Activated naive CD4-positive, alpha-beta T cell treated with anti-CD3 and anti-CD28 coated beads, Interleukin-2, amount 50 U/mL, for 24 hours (primary cell): ENCODE measurements around the gene FAM156A.
"Not testable (repeated sequence)": the region's sequence is repeated elsewhere in the genome, so short reads cannot be mapped to it uniquely, and the experiment has no call there.

Source experiments
- H3K27ac Mint-ChIP-seq: one replicate; pipeline ENCODE4 v1.8.0; 2021; ENCODE audit warnings: mild to moderate bottlenecking, mixed read lengths
- H3K27me3 Mint-ChIP-seq: one replicate; pipeline ENCODE4 v1.8.0; 2021; ENCODE audit warnings: mixed read lengths
- H3K36me3 Mint-ChIP-seq: one replicate; pipeline ENCODE4 v1.8.0; 2021; ENCODE audit warnings: mixed read lengths
- H3K4me1 Mint-ChIP-seq: one replicate; pipeline ENCODE4 v1.8.0; 2021; ENCODE audit warnings: mixed read lengths
- H3K4me3 Mint-ChIP-seq: one replicate; pipeline ENCODE4 v1.8.0; 2021; ENCODE audit warnings: mild to moderate bottlenecking, mixed read lengths
- H3K9me3 Mint-ChIP-seq: one replicate; pipeline ENCODE4 v1.8.0; 2021; ENCODE audit warnings: mixed read lengths

FAM156A gene, protein sequence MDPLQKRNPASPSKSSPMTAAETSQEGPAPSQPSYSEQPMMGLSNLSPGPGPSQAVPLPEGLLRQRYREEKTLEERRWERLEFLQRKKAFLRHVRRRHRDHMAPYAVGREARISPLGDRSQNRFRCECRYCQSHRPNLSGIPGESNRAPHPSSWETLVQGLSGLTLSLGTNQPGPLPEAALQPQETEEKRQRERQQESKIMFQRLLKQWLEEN

DNA sequence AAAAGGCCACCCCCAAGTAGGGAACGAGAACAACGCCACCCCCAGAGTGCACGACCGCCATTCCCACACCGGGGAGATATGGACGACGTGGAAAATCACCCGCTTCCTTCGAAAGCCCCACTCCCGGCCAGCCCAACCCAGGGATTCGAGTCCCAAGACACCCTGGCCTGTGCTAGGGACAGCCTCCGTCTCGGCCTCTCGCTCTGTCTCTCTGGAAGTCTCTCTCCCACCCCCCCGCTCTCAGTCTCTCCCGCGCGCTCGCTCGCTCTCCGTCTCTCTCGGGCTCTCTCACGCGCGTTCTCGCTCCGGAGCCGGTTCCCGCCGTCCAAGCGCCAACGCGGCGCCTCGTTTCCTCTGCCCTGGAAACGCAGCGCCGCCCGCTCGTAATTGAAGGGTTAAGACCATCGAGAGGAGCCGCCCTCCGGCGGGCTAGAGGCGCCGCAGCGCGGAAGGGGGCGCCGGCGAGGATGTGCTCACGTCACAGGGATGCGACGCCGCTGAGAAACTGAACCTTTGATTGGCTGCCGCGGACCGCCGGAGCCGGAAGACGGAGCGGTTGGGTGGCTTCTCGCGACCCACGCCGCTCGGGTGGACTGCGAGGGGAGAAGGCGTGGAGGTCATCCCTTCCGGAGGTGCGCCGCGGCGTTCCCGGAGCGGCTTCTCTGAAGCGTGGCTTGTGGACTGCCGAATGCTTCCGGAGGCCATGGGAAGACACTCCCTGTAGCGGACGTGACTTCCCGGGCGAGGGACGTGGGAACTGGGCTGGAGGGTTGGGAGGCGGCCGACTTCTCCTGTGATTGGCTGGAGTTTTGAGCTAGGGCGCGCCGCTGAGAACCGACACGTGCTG, at the start of gene FAM156A:
FAM156A (minus strand) TSS at position 406 of the 847 bp plus-strand sequence. CDS start 9,930 bp downstream, outside the sequence.
- not testable (repeated sequence) for H3K27ac Mint-ChIP-seq, H3K4me1 Mint-ChIP-seq, H3K27me3 Mint-ChIP-seq, H3K4me3 Mint-ChIP-seq, H3K9me3 Mint-ChIP-seq, H3K36me3 Mint-ChIP-seq

DNA sequence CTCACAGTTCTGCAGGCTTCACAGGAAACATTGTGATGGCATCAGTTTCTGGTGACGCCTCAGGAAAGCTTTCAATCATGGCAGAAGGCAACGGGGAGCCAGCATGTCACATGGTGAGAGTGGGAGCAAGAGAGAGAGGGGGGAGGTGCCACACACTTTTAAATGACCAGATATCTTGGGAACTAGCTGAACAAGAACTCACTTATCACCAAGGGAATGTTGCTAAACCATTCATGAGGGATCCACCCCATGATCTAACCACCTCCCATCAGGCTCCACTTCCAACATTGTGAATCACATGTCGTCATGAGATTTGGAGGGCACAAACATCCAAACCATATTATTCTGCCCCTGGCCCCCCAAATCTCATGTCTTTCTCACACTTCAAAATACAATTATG, 47.0 kb upstream of the FAM156A start:
- H3K4me1 Mint-ChIP-seq = no peaks in the 10 kb centered on the region
- no peaks in the 10 kb centered on the region for H3K9me3 Mint-ChIP-seq
- no peak overlapping the region for H3K27ac Mint-ChIP-seq
- H3K36me3 Mint-ChIP-seq = peaks cover 2% of the 10 kb centered on the region
- H3K4me3 Mint-ChIP-seq = no peak overlapping the region
- H3K27me3 Mint-ChIP-seq = peaks cover 2% of the 10 kb centered on the region

DNA sequence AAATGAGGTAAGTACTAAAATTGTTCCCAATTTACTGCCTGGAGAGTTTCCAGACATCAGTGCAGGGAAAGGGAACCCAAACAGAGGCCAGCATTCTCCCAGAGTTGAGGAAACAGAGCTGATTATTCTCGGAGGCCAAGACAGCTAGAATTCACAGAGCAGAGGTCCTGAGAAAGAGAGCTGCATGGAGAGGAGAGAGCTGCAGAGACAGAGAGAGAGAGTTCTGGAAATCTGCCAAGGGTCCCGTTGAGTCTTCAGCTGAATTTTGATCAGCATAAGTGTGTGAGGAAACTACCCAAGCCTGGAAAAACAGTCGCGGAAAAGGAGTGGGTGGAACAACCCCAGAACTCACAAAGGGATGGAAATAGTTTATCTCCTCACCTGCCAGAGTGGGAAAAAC, 46.5 kb upstream of the FAM156A start:
- no peak overlapping the region for H3K27ac Mint-ChIP-seq
- no peaks in the 10 kb centered on the region for H3K9me3 Mint-ChIP-seq
- H3K4me1 Mint-ChIP-seq = no peaks in the 10 kb centered on the region
- H3K27me3 Mint-ChIP-seq = peaks cover 2% of the 10 kb centered on the region
- no peak overlapping the region for H3K4me3 Mint-ChIP-seq
- peaks cover 2% of the 10 kb centered on the region for H3K36me3 Mint-ChIP-seq

DNA sequence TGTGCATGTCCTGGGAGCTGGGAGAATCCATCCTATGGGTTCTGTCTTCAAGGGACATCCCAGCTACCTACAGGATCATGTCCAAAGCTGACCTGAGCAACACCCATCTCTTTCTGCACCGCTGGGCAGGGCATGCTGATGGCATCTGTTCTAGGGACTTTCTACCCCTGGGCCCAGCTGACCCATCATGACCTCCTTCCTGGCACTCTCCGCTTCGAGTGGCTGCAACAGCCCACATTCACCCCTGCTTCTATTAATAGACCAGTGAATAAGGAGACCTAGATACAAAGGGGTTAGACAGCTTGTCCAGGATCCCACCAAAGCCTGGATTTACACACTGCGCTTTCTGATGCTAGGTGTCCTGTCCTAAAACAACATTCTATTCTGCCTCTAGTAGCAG, 45.7 kb upstream of the FAM156A start:
- Mint-ChIP-seq H3K36me3 (peaks cover 2% of the 10 kb centered on the region), H3K27me3 (peaks cover 2% of the 10 kb centered on the region), H3K4me3 (no peak overlapping the region), H3K9me3 (no peaks in the 10 kb centered on the region), H3K4me1 (no peaks in the 10 kb centered on the region), H3K27ac (no peak overlapping the region)

DNA sequence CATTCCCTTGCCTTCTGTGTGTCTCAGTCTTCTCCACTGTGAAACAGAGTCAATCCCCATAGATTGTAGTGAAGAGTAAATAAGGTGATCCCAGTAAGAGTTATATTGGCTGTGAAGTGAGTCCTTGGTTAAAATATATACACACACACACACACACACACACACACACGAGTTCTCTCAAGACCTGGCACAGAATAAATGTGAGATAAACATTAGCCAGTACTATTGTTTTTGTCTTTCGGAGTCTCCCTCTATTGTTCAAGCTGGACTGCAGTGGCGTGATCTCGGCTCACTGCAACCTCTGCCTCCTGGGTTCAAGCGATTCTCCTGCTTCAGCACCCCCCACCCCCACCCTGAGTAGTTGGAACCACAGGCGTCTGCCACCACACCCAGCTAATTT, 44.8 kb upstream of the FAM156A start:
- H3K27me3 Mint-ChIP-seq = peaks cover 2% of the 10 kb centered on the region
- H3K4me3 Mint-ChIP-seq = no peak overlapping the region
- no peaks in the 10 kb centered on the region for H3K9me3 Mint-ChIP-seq
- no peak overlapping the region for H3K27ac Mint-ChIP-seq
- H3K4me1 Mint-ChIP-seq = no peaks in the 10 kb centered on the region
- peaks cover 2% of the 10 kb centered on the region for H3K36me3 Mint-ChIP-seq

DNA sequence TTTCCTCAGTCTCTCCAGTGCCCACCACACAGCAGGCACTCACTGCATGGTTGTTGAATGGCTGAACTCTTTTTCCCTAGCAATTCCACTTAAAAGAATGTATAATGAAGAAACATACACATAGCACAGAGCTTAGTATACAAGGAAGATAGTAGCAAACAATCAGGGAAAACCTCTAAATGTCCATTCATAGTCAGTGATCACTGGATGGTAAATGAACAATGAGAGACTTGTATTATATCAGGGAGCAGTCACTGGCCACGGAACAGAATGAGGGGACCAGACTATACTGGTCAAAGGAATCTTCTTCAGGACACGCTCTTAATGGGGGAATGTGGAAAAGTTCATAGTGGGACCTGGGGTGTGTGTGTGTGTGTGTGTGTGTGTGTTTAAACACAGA, 43.6 kb upstream of the FAM156A start:
- no peaks in the 10 kb centered on the region for H3K4me1 Mint-ChIP-seq
- H3K36me3 Mint-ChIP-seq = no peaks in the 10 kb centered on the region
- no peak overlapping the region for H3K4me3 Mint-ChIP-seq
- H3K27me3 Mint-ChIP-seq = peaks cover 2% of the 10 kb centered on the region
- no peaks in the 10 kb centered on the region for H3K9me3 Mint-ChIP-seq
- H3K27ac Mint-ChIP-seq = no peak overlapping the region

DNA sequence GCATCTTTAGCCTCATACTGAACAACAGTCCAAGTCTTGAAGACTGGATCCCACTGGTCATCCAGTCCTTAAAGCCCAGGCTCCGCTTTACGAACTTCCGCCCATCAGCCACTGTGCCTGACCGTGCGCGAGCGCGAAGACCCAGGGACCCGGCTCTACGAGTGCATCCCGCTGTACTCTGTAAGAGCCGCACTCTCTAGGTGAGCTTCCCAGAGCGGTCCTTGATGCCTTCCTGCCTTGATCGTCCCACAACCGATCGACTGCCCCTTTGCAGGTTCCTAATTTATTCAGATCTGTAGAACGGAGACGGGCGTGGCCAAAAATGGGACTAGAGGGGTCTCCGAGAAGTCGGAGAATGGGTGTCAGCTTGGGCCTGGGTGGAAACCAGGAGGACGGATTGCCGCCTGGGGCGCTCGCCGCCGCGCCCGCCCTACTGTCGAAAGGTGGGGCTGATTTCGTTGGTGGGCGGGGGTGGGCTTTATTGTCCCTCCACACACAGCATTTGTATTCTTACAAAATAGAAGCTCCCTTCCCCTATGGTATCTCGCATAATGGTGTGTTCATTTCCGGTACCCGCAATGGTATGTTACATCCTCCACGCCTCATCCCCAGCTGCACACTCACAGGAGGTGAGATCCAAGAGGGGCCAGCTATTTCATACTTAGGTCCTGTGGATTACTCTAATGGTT, 42.3 kb upstream of the FAM156A start:
- no peak overlapping the region for H3K27ac Mint-ChIP-seq
- no peaks in the 10 kb centered on the region for H3K9me3 Mint-ChIP-seq
- peak overlapping the region; percentile 57 for H3K4me3 Mint-ChIP-seq
- H3K27me3 Mint-ChIP-seq = peaks cover 2% of the 10 kb centered on the region
- no peaks in the 10 kb centered on the region for H3K36me3 Mint-ChIP-seq
- peaks cover 8% of the 10 kb centered on the region for H3K4me1 Mint-ChIP-seq

DNA sequence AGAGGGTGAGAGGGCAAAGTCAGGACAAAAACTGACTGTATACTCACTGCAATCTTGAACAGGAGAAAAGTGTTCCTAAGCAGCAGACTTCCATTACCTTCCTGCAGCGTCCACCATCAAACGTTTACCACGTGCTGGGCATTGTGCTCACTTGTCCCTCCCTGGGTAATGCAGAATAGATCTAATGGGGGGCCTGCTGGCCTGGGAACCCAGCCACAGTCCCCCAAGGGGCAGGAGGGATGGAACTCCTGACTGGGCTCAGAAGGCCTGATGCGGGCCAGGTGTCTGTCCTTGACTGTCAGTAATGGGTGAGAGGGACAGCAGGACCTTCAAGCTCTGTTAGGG, 37.6 kb upstream of the FAM156A start:
- Mint-ChIP-seq H3K27me3 (no peaks in the 10 kb centered on the region), H3K27ac (peak overlapping the region; percentile 100), H3K36me3 (no peaks in the 10 kb centered on the region), H3K9me3 (no peaks in the 10 kb centered on the region), H3K4me3 (peak overlapping the region; percentile 93), H3K4me1 (peaks cover 23% of the 10 kb centered on the region)

DNA sequence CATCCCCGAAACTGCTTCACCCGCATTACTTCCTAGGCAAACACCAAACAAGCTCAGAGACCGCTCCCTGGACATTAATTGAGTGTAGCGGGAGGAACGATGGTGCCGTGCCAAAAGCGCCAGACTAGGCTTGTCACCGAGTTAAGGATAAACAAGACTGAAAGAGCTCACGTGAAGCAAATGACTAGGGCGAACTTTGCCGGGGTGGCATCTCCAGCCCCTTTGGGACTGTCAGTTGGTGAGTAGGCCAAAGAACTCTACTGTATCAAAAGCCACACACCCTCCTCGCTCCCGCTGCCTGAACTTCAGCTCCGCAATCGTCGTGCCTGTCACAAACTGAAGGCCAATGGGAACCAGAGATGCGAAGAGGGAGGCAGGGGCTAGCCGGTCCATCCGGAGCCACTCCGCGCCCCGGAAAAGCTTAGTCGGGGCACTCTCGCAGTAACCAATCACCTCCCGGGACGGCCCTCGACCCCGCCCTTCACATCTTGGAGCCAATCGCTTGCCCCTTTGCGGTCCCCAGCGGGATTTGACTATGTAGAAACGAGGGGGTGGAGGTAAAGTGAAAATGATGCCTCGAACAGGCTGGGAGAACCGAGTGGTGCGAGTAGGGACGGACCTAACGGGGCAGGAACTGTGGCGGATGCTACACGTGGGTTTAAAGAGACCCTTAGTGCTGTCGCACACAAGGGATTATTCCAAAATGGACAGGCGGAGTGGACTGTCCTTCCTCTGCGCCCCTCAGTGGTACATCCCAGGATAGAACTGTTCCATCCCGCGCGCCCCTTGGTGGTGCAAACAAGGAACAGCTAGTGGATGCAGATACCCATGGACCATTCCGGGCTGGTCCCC, 37.0 kb upstream of the FAM156A start:
- no peaks in the 10 kb centered on the region for H3K36me3 Mint-ChIP-seq
- no peaks in the 10 kb centered on the region for H3K27me3 Mint-ChIP-seq
- peak overlapping the region; percentile 100 for H3K27ac Mint-ChIP-seq
- no peaks in the 10 kb centered on the region for H3K9me3 Mint-ChIP-seq
- peaks cover 23% of the 10 kb centered on the region for H3K4me1 Mint-ChIP-seq
- H3K4me3 Mint-ChIP-seq = peak overlapping the region; percentile 93

DNA sequence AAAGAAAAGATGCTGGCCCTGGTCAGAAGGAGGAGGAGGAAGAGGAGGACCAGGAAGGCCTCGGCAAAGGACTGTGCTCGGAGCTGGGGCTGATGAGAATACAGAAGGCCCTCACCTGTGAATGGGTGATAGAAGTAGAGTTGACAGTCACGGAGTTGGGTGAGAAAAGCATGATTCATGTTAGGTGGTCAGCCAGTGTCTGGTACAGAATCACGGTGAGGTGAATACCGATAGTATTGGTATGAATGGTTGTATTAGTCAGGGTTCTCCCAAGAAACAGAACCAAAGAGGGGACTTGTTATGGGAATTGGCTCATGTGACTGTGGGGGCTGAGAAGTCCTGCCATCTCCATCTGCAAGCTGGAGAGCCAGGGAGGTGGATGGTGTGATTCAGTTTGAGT, 32.5 kb upstream of the FAM156A start:
- no peak overlapping the region for H3K4me3 Mint-ChIP-seq
- no peaks in the 10 kb centered on the region for H3K27me3 Mint-ChIP-seq
- no peaks in the 10 kb centered on the region for H3K36me3 Mint-ChIP-seq
- peaks cover 34% of the 10 kb centered on the region for H3K4me1 Mint-ChIP-seq
- peak overlapping the region; percentile 30 for H3K27ac Mint-ChIP-seq
- H3K9me3 Mint-ChIP-seq = no peaks in the 10 kb centered on the region

DNA sequence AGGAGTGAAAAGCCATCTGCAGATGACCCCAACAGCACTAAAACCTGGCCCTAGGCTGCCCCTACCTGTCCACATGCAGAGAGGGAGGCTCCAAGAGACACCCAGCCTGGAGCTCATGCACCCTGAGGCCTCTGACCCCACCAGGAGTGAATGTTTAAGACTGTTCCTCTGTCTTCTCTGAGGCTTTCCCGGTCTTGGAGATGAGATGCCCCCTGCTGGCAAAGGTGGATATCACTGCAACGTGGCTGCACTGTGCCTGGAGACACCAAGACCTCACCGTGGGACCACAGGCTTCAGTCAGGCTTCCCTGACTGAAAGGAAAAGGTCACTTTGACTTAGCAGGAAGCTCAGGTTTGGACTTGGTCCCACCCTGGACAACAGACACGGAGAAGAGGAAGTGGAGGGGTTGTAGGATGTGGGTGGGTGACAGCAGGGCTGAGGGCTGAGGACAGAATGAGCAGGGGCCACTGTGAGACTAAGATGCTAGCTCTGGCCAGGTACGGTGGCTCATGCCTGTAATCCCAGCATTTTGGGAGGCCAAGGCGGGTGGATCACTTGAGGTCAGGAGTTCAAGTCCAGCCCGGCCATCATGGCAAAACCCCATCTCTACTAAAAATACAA, 31.8 kb upstream of the FAM156A start:
- not testable (repeated sequence) for H3K36me3 Mint-ChIP-seq, H3K4me3 Mint-ChIP-seq, H3K27me3 Mint-ChIP-seq, H3K9me3 Mint-ChIP-seq
- Mint-ChIP-seq H3K27ac (peak overlapping the region; percentile 90), H3K4me1 (peaks cover 34% of the 10 kb centered on the region)

DNA sequence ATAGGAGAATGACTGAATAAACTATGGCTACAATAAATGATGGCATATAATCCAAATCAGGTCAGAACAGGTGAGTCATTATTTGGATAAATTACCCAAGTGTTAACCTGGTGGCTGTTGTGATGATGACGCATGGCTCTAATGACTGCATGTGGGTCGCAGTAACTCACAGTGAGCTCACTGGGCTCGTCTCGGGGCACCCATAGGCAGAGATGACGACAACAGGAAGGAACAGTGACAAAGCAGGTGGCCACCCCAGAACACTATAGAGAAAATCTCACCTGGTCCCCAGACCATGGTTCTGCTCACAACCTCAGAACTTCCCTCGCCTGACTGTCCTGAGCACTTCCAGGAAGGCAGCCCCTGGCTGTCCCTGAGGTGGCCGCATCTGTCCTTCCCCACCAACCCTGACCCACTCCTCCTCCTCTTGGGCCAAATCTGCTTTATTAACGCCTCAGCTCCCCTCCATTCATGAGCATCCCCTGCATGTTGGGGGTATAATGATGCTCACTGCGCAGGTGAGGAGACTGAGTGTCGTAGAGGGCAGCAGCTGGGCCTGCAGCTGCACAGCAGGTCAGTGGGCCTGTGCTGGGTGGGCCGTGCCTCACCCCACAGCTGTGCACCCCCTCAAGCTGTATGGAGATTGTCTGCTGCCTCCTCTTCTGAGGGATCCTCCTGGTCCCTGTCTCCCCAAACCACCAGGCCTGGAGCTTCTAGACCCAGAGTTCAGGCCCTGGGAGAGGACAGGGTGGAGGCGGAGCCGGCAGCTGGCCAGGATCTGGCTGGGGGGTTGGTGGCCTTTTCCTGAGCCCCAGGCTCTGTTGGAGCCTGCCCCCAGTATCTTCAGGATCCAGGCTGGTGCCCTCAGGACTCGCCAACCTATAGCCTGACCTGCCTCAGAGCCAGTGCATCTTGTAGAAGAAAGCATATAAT, 30.9 kb upstream of the FAM156A start:
- H3K4me3 Mint-ChIP-seq = no peak overlapping the region
- H3K27me3 Mint-ChIP-seq = no peaks in the 10 kb centered on the region
- H3K27ac Mint-ChIP-seq = no peak overlapping the region
- H3K4me1 Mint-ChIP-seq = peaks cover 32% of the 10 kb centered on the region
- H3K9me3 Mint-ChIP-seq = no peaks in the 10 kb centered on the region
- no peaks in the 10 kb centered on the region for H3K36me3 Mint-ChIP-seq

DNA sequence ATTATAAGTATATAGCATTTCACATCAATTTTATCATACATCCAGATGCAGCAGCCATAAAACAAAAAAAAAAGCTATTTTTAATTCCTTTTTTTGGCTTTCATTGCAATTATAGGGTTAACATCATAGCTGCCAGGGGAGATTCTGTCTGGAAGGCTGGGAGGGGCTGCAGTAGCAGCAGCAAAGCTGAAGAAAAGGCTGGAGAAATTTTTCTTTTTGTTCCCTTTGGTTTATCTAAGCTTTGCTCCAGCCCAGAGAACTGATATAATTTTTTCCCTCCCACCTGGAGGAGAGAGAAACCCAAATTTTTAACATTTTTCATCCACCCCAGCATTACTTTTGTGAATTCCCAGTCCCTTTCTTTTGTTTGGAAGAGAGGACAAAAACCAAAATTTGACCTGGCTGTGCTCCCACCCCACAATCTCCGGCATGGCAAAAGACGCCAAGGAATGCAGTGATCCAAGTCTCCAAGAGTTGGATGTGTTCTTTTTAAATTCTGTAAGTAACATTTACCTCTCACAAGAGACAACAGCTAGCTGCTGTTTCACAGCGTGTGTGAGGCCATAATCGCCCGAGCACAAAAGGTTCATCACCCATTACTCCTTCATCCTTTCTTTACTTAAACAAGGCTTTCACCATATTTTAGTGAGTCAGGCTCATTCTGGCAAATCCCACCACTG, 25.1 kb upstream of the FAM156A start:
- Mint-ChIP-seq H3K4me3 (no peak overlapping the region), H3K27ac (no peak overlapping the region), H3K4me1 (peaks cover 14% of the 10 kb centered on the region)

DNA sequence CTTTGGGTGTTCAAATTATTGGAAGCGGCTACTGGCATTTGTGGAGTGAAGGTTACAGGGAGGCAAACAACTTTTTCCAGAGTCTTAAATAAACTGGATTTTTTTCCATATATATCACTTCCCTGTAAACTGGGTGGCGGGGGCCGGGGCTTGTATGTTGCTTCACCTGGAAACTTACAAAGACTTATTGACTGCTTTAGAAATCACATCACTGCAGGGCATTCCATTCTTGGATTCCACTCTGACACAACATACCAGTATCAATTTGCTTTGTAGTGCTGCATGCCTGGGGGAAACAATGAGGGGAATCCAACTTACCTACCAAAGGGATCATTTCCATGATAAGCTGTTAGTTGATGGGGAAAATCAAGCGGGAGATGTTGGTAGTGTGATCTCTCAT, 21.7 kb upstream of the FAM156A start:
- peaks cover 6% of the 10 kb centered on the region for H3K4me1 Mint-ChIP-seq
- no peak overlapping the region for H3K4me3 Mint-ChIP-seq
- H3K9me3 Mint-ChIP-seq = no peaks in the 10 kb centered on the region
- no peaks in the 10 kb centered on the region for H3K36me3 Mint-ChIP-seq
- no peak overlapping the region for H3K27ac Mint-ChIP-seq
- no peaks in the 10 kb centered on the region for H3K27me3 Mint-ChIP-seq

More for the DNA sequence above, 25.1 kb upstream of the FAM156A start:
- H3K27me3 Mint-ChIP-seq = no peaks in the 10 kb centered on the region
- no peaks in the 10 kb centered on the region for H3K9me3 Mint-ChIP-seq
- no peaks in the 10 kb centered on the region for H3K36me3 Mint-ChIP-seq
